MM.1S (cell line): ENCODE data around the gene MFF.

ENCODE experiments used
- CTCF ChIP-seq: fragments of 300-600 bp; sonication (generic); IDR thresholded peaks from 2 replicates; pipeline ENCODE4 v1.5.1; 2016; ENCODE audit warnings: antibody characterized with exemption, low read length, mixed read lengths
- EZH2 ChIP-seq: fragments of 300-600 bp; sonication (generic); optimal IDR thresholded peaks from 2 replicates; pipeline ENCODE3; 2017; ENCODE audit warnings: low read depth, mild to moderate bottlenecking, antibody characterized with exemption, low read length, mixed read lengths

GRCh38 chr2:227378371-227378782 lies 53.3 kb downstream of the MFF start:
- TF ChIP-seq CTCF = no peak
- no peak for TF ChIP-seq EZH2
